ENCODE data around the gene SMAD6.

GRCh38 chr15:66685638-66686150 is 16.3 kb upstream of the SMAD6 start:
- TF ChIP-seq, protein P1, sequence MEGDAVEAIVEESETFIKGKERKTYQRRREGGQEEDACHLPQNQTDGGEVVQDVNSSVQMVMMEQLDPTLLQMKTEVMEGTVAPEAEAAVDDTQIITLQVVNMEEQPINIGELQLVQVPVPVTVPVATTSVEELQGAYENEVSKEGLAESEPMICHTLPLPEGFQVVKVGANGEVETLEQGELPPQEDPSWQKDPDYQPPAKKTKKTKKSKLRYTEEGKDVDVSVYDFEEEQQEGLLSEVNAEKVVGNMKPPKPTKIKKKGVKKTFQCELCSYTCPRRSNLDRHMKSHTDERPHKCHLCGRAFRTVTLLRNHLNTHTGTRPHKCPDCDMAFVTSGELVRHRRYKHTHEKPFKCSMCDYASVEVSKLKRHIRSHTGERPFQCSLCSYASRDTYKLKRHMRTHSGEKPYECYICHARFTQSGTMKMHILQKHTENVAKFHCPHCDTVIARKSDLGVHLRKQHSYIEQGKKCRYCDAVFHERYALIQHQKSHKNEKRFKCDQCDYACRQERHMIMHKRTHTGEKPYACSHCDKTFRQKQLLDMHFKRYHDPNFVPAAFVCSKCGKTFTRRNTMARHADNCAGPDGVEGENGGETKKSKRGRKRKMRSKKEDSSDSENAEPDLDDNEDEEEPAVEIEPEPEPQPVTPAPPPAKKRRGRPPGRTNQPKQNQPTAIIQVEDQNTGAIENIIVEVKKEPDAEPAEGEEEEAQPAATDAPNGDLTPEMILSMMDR (IDR thresholded peaks at IDR 0.05): peak in 3 of 6 experiments; percentile 6 to 43 (median 19)
- TF ChIP-seq POLR2A (IDR thresholded peaks at IDR 0.05): no peak
